IMR-90 (cell line): ENCODE measurements around the gene LDHB. TPM values are rescaled to one million over a fixed set of nuclear protein-coding genes. Genes with fewer than 3 reads are reported as not detected.

Source experiments
- ATAC-seq: fragments of 200-7000 bp; cut with Tn5 transposase; 2 replicates; pipeline ENCODE4 v1.9.1; 2020; ENCODE audit warnings: low read depth, mild to moderate bottlenecking, moderate library complexity
- BruUV-seq: library from RNA; stranded (reverse); fragments of 400-500 nt; replicated peaks from 2 replicates; lab custom pipeline; 2021; lab: Mats Ljungman, UMichigan
- CTCF ChIA-PET: fragments of 300-600 bp; formaldehyde crosslinking; extraction: SDS; loops from one replicate; lab custom pipeline; 2021; ENCODE audit warnings: antibody characterized with exemption; lab: Yijun Ruan, JAX
- POLR2A ChIA-PET: fragments of 300-600 bp; sonication (Branson Sonifier 250); formaldehyde crosslinking; loops from one replicate; lab custom pipeline; 2022; ENCODE audit warnings: antibody characterized with exemption; ENCODE audit not compliant: unreplicated experiment; lab: Charles Lee
- DNase-seq: peaks from one replicate; pipeline ENCODE4 v3.0.0; 2013
- H2AFZ ChIP-seq: replicated peaks from 2 replicates; pipeline ENCODE3; 2013; ENCODE audit warnings: low read length, mild to moderate bottlenecking; ENCODE audit not compliant: poor library complexity
- H2AK5ac ChIP-seq: 2 replicates; pipeline ENCODE4 v1.6.1; 2013; ENCODE audit warnings: low read depth, low read length, inconsistent platforms
- H2AK9ac ChIP-seq: replicated peaks from 2 replicates; pipeline ENCODE3; 2013; ENCODE audit warnings: mild to moderate bottlenecking, low read depth, low read length, moderate library complexity; ENCODE audit not compliant: poor library complexity
- H2BK120ac ChIP-seq: 2 replicates; pipeline ENCODE4 v1.6.1; 2013; ENCODE audit warnings: low read depth, low read length, inconsistent platforms
- H2BK15ac ChIP-seq: 3 replicates; pipeline ENCODE4 v1.6.1; 2013; ENCODE audit warnings: low read depth, low read length, inconsistent platforms
- H2BK20ac ChIP-seq: 2 replicates; pipeline ENCODE4 v1.6.1; 2013; ENCODE audit warnings: low read depth, mild to moderate bottlenecking, inconsistent platforms, low read length, moderate library complexity
- H2BK5ac ChIP-seq: 2 replicates; pipeline ENCODE4 v1.6.1; 2013; ENCODE audit warnings: mild to moderate bottlenecking, low read depth, low read length, inconsistent platforms; ENCODE audit not compliant: poor library complexity, severe bottlenecking
- H3K14ac ChIP-seq: replicated peaks from 2 replicates; pipeline ENCODE4 v1.6.1; 2013; ENCODE audit warnings: low read depth, low read length, inconsistent platforms
- H3K18ac ChIP-seq: 2 replicates; pipeline ENCODE4 v1.6.1; 2013; ENCODE audit warnings: low read depth, low read length, control low read depth
- H3K23ac ChIP-seq: 2 replicates; pipeline ENCODE4 v1.6.1; 2013; ENCODE audit warnings: low read depth, low read length, inconsistent platforms
- H3K27ac ChIP-seq: 2 replicates; pipeline ENCODE4 v1.5.1; 2013; ENCODE audit warnings: mild to moderate bottlenecking, control low read depth, low read length; ENCODE audit not compliant: insufficient read depth
- H3K27me3 ChIP-seq: 2 replicates; pipeline ENCODE4 v1.6.1; 2013; ENCODE audit warnings: low read length; ENCODE audit not compliant: control insufficient read depth, insufficient read depth
- H3K36me3 ChIP-seq: 2 replicates; pipeline ENCODE4 v1.6.1; 2013; ENCODE audit warnings: low read length, mixed read lengths; ENCODE audit not compliant: control insufficient read depth, insufficient read depth
- H3K4ac ChIP-seq: 2 replicates; pipeline ENCODE4 v1.6.1; 2013; ENCODE audit warnings: low read depth, low read length, inconsistent platforms
- H3K4me1 ChIP-seq: 2 replicates; pipeline ENCODE4 v1.6.1; 2013; ENCODE audit warnings: low read length, mixed read lengths; ENCODE audit not compliant: control insufficient read depth, insufficient read depth
- H3K4me2 ChIP-seq: 2 replicates; pipeline ENCODE4 v1.6.1; 2013; ENCODE audit warnings: low read depth, mild to moderate bottlenecking, control low read depth, low read length, moderate library complexity
- H3K4me3 ChIP-seq: 2 replicates; pipeline ENCODE4 v1.5.1; 2013; ENCODE audit warnings: low read depth, mild to moderate bottlenecking, control low read depth, low read length, moderate library complexity; ENCODE audit not compliant: insufficient read depth
- H3K56ac ChIP-seq: 2 replicates; pipeline ENCODE4 v1.6.1; 2013; ENCODE audit warnings: low read length, inconsistent platforms; ENCODE audit not compliant: insufficient read depth; ENCODE audit errors: extremely low read depth
- H3K79me1 ChIP-seq, 2 experiments: 2 replicates each; pipeline ENCODE4 v1.6.1; 2013; ENCODE audit warnings: low read length in 2 of 2, inconsistent platforms in 1 of 2, low read depth in 1 of 2
- H3K9ac ChIP-seq: 2 replicates; pipeline ENCODE4 v1.6.1; 2013; ENCODE audit warnings: low read depth, low read length, control low read depth
- H3K9me1 ChIP-seq: 2 replicates; pipeline ENCODE4 v1.6.1; 2013; ENCODE audit warnings: low read length, inconsistent platforms; ENCODE audit not compliant: insufficient read depth
- H3K9me3 ChIP-seq: 2 replicates; pipeline ENCODE4 v1.6.1; 2013; ENCODE audit warnings: low read length; ENCODE audit not compliant: control insufficient read depth, insufficient read depth
- H4K20me1 ChIP-seq: 2 replicates; pipeline ENCODE4 v1.6.1; 2013; ENCODE audit warnings: low read length, inconsistent platforms; ENCODE audit not compliant: insufficient read depth
- H4K5ac ChIP-seq: 2 replicates; pipeline ENCODE4 v1.6.1; 2013; ENCODE audit warnings: mild to moderate bottlenecking, low read depth, low read length, control low read depth
- H4K8ac ChIP-seq, 2 experiments: 2 replicates each; pipeline ENCODE4 v1.6.1; 2013; ENCODE audit warnings: low read depth in 2 of 2, low read length in 2 of 2, control low read depth in 1 of 2, inconsistent platforms in 1 of 2
- H4K91ac ChIP-seq: 2 replicates; pipeline ENCODE4 v1.6.1; 2013; ENCODE audit warnings: low read depth, low read length, inconsistent platforms; ENCODE audit not compliant: insufficient read depth
- BHLHE40 ChIP-seq: fragments of 150-350 bp; IDR thresholded peaks from 2 replicates; pipeline ENCODE4 v1.6.1; 2016; ENCODE audit warnings: mild to moderate bottlenecking, low read depth, low read length
- CEBPB ChIP-seq: IDR thresholded peaks from 2 replicates; pipeline ENCODE4 v1.6.1; 2012; ENCODE audit warnings: low read depth, low read length, improper control_type of control experiment
- CTCF ChIP-seq: conservative IDR thresholded peaks from 2 replicates; pipeline ENCODE4 v1.5.1; 2012; ENCODE audit warnings: mild to moderate bottlenecking, low read depth, low read length, improper control_type of control experiment
- MAFK ChIP-seq: IDR thresholded peaks from 2 replicates; pipeline ENCODE4 v1.6.1; 2012; ENCODE audit warnings: low read depth, low read length, improper control_type of control experiment
- MAZ ChIP-seq: IDR thresholded peaks from 2 replicates; pipeline ENCODE4 v1.6.1; 2012; ENCODE audit warnings: low read depth, mild to moderate bottlenecking, low read length, improper control_type of control experiment, moderate library complexity, borderline replicate concordance
- MXI1 ChIP-seq: IDR thresholded peaks from 2 replicates; pipeline ENCODE4 v1.6.1; 2012; ENCODE audit warnings: low read depth, mild to moderate bottlenecking, low read length, moderate library complexity, borderline replicate concordance
- POLR2A ChIP-seq: IDR thresholded peaks from 2 replicates; pipeline ENCODE4 v1.6.1; 2012; ENCODE audit warnings: mild to moderate bottlenecking, low read depth, low read length
- RAD21 ChIP-seq: IDR thresholded peaks from 2 replicates; pipeline ENCODE4 v1.6.1; 2012; ENCODE audit warnings: low read length, improper control_type of control experiment
- RCOR1 ChIP-seq: IDR thresholded peaks from 2 replicates; pipeline ENCODE4 v1.6.1; 2012; ENCODE audit warnings: mild to moderate bottlenecking, low read length, improper control_type of control experiment; ENCODE audit not compliant: insufficient replicate concordance
- RFX5 ChIP-seq: IDR thresholded peaks from 2 replicates; pipeline ENCODE4 v1.8.0; 2012; ENCODE audit warnings: low read depth, mild to moderate bottlenecking, low read length, moderate library complexity
- SMC3 ChIP-seq: fragments of 150-350 bp; IDR thresholded peaks from 2 replicates; pipeline ENCODE4 v1.6.1; 2016; ENCODE audit warnings: low read depth, mild to moderate bottlenecking, antibody characterized with exemption, low read length, moderate library complexity
- WGBS, 2 experiments: methylation state at CpG; one replicate each; pipeline versions ENCODE4 v1.1.5 to v1.1.7; 2013; ENCODE audit warnings: missing lambda C conversion rate in 2 of 2; ENCODE audit not compliant: insufficient read length in 1 of 2; ENCODE audit errors: extremely low coverage in 2 of 2; 5-methylcytosine and 5-hydroxymethylcytosine counted together
- dilution Hi-C: fragments of 300-500 bp; cut with HindIII; formaldehyde crosslinking; loops from one replicate; pipeline ENCODE4 v1.14.3; 2018; ENCODE audit warnings: low sequenced_read_pairs; ENCODE audit not compliant: unreplicated experiment
- in situ Hi-C: fragments of 300-500 bp; cut with MboI; formaldehyde crosslinking; loops from 3 replicates; pipeline ENCODE4 v1.14.3; 2019; ENCODE audit warnings: low sequenced_read_pairs, inconsistent platforms, mixed read lengths
- intact Hi-C: fragments of 100-400 bp; cut with micrococcal nuclease; formaldehyde crosslinking; loops from 2 replicates; pipeline ENCODE4 v1.10.0; 2022
- polyA plus RNA-seq, 3 experiments: library from polyadenylated mRNA; depleted of rRNA; stranded (reverse); fragments of >200 nt; gene quantifications; 2 replicates each; pipeline ENCODE4 v1.2.3, GENCODE V29; 2012; ENCODE audit warnings: low replicate concordance in 1 of 3
- total RNA-seq: library from RNA; depleted of rRNA; stranded (reverse); fragments of >200 nt; gene quantifications from 2 replicates; pipeline ENCODE4 v1.2.3, GENCODE V29; 2012

Gene LDHB
- total and polyA plus RNA-seq, 2 of the 4 experiments (the other 2 are of a cell fraction) = 623 to 630 TPM

DNA sequence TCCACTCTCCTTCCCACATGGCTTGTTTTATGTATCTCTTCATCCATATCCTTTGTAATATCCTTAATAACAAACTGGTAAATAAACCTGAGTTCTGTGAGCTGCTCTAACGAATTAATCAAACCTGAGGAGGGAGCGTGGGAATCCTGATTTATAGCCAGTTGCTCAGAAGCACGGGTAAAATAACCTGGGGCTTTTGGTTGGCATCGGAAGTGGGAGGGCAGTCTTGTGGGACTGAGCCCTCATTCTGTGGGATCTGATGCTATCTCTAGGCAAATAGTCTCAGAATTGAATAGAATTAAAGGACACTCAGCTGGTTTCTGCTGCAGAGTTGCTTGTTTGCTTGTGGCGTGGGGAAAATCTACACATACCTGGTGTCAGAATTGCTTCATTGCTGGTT is 17.5 kb upstream of the LDHB start:
- Histone ChIP-seq H3K9ac (no peak overlapping the region), H2BK15ac (no peak overlapping the region), H4K8ac (no peak overlapping the region), H4K20me1 (no peaks in the 10 kb centered on the region), H2BK20ac (no peak overlapping the region), H3K23ac (no peak overlapping the region), H2AFZ (no peak overlapping the region), H3K18ac (no peak overlapping the region), H3K4me1 (no peaks in the 10 kb centered on the region), H3K4me3 (no peak overlapping the region), H3K9me3 (no peaks in the 10 kb centered on the region), H2AK9ac (no peak overlapping the region), H3K4ac (no peak overlapping the region), H4K5ac (no peak overlapping the region), H3K9me1 (no peaks in the 10 kb centered on the region), H2BK5ac (no peak overlapping the region), H3K79me1 (no peaks in the 10 kb centered on the region), H3K4me2 (no peak overlapping the region), H3K27me3 (peaks cover 25% of the 10 kb centered on the region), H3K14ac (no peak overlapping the region), H2BK120ac (no peak overlapping the region), H4K91ac (no peak overlapping the region), H3K56ac (no peak overlapping the region), H3K27ac (no peak overlapping the region), H2AK5ac (no peak overlapping the region), H3K36me3 (no peaks in the 10 kb centered on the region)
- WGBS, 2 experiments = no CpG with 5 or more reads among the region's 5 CpGs
- dilution Hi-C loops (no loop called here), in situ Hi-C loops (loop anchor here (10.0 to 25.0 kb wide), 2 partner anchors 70 to 762 kb away; partner anchors contain the start of gene GYS2), intact Hi-C loops (no loop called here)
- ATAC-seq = no peak
- no peak for DNase-seq
- ChIA-PET POLR2A (no interaction called here), CTCF (no interaction called here)
- no peak for TF ChIP-seq MAFK
- TF ChIP-seq CEBPB = no peak
- no peak for TF ChIP-seq SMC3
- TF ChIP-seq BHLHE40 = no peak
- TF ChIP-seq POLR2A = no peak
- no peak for TF ChIP-seq RAD21
- no peak for TF ChIP-seq RCOR1
- TF ChIP-seq RFX5 = no peak
- no peak for TF ChIP-seq CTCF
- no peak for TF ChIP-seq MXI1
- no peak for TF ChIP-seq MAZ
- BruUV-seq = no TSS peak
